Smooth muscle cell (in vitro differentiated cells): ENCODE measurements around the gene MBTPS1. TPM values are rescaled to one million over a fixed set of nuclear protein-coding genes. Genes with fewer than 3 reads are reported as not detected.

Source experiments
- DNase-seq: peaks from one replicate; lab custom pipeline; 2025; ENCODE audit not compliant: unreplicated experiment; lab: John Stamatoyannopoulos, UW
- H2AFZ ChIP-seq: fragments of 200-600 bp; sonication (generic); 2 replicates; pipeline ENCODE4 v1.6.0; 2016; ENCODE audit warnings: antibody characterized with exemption, low read depth, mild to moderate bottlenecking
- H3F3A ChIP-seq: fragments of 200-600 bp; sonication (generic); 2 replicates; pipeline ENCODE4 v1.6.0; 2017; ENCODE audit warnings: antibody characterized with exemption, low read depth
- H3K27ac ChIP-seq: fragments of 200-600 bp; sonication (generic); 2 replicates; pipeline ENCODE4 v1.5.1; 2016; ENCODE audit warnings: low read depth, mild to moderate bottlenecking
- H3K27me3 ChIP-seq: fragments of 200-600 bp; sonication (generic); 2 replicates; pipeline ENCODE4 v1.6.1; 2016; ENCODE audit warnings: low read depth, mild to moderate bottlenecking
- H3K36me3 ChIP-seq: fragments of 200-600 bp; sonication (generic); 2 replicates; pipeline ENCODE4 v1.5.1; 2016; ENCODE audit warnings: low read depth
- H3K4me1 ChIP-seq: fragments of 200-600 bp; sonication (generic); 2 replicates; pipeline ENCODE4 v1.5.1; 2016; ENCODE audit warnings: low read depth
- H3K4me2 ChIP-seq: fragments of 200-600 bp; sonication (generic); 2 replicates; pipeline ENCODE4 v1.6.0; 2016; ENCODE audit warnings: mild to moderate bottlenecking
- H3K4me3 ChIP-seq: fragments of 200-600 bp; sonication (generic); 2 replicates; pipeline ENCODE4 v1.5.1; 2016; ENCODE audit warnings: mild to moderate bottlenecking
- H3K79me2 ChIP-seq: fragments of 200-600 bp; sonication (generic); 2 replicates; pipeline ENCODE4 v1.6.0; 2016; ENCODE audit warnings: low read depth, mild to moderate bottlenecking
- H3K9ac ChIP-seq: fragments of 200-600 bp; sonication (generic); 2 replicates; pipeline ENCODE4 v1.6.0; 2016; ENCODE audit warnings: low read depth
- H3K9me3 ChIP-seq: fragments of 200-600 bp; sonication (generic); replicated peaks from 2 replicates; pipeline ENCODE4 v1.5.1; 2016; ENCODE audit warnings: low read depth
- H4K20me1 ChIP-seq: fragments of 200-600 bp; sonication (generic); 2 replicates; pipeline ENCODE4 v1.6.0; 2016; ENCODE audit warnings: low read depth
- CTCF ChIP-seq: fragments of 200-600 bp; sonication (generic); IDR thresholded peaks from 2 replicates; pipeline ENCODE4 v1.5.1; 2017; ENCODE audit warnings: borderline replicate concordance, mild to moderate bottlenecking, antibody characterized with exemption; ENCODE audit not compliant: insufficient read depth, poor library complexity, severe bottlenecking
- WGBS: methylation state at CpG from one replicate; pipeline ENCODE4 v1.1.7; 2016; ENCODE audit warnings: low lambda C conversion rate; 5-methylcytosine and 5-hydroxymethylcytosine counted together
- polyA plus RNA-seq: library from polyadenylated mRNA; unstranded; fragments of >200 nt; fragmentation: Nextera tagmentation; extraction: Ambion mirVana; gene quantifications from 2 replicates; pipeline ENCODE4 v1.2.1, GENCODE V29; 2016
- total RNA-seq: library from RNA; depleted of rRNA; stranded (reverse); fragments of >200 nt; gene quantifications from 2 replicates; pipeline ENCODE4 v1.2.3, GENCODE V29; 2014

MBTPS1 gene
- total and polyA plus RNA-seq, 2 experiments from 2014 or later, result 51.9 to 68.9 TPM

- no peak for DNase-seq
- Histone ChIP-seq H4K20me1 (peaks cover 4% of the 10 kb centered on the region), H3K9ac (no peak overlapping the region), H3K4me2 (no peak overlapping the region), H3F3A (no peaks in the 10 kb centered on the region), H3K27ac (no peak overlapping the region), H3K4me1 (no peaks in the 10 kb centered on the region), H3K36me3 (no peaks in the 10 kb centered on the region), H2AFZ (no peak overlapping the region), H3K79me2 (no peaks in the 10 kb centered on the region), H3K9me3 (no peaks in the 10 kb centered on the region), H3K4me3 (no peak overlapping the region), H3K27me3 (no peaks in the 10 kb centered on the region)
- WGBS, result 94% methylated on average over 15 of the region's 15 CpGs
- no peak for TF ChIP-seq CTCF
These were observed 27.9 kb downstream of the MBTPS1 start for GRCh38 chr16:84088695-84089395.

- Histone ChIP-seq H2AFZ (no peak overlapping the region), H3K4me1 (no peaks in the 10 kb centered on the region), H3K36me3 (no peaks in the 10 kb centered on the region), H3K9ac (no peak overlapping the region), H3K27me3 (no peaks in the 10 kb centered on the region), H3K79me2 (no peaks in the 10 kb centered on the region), H3F3A (no peaks in the 10 kb centered on the region), H4K20me1 (peaks cover 4% of the 10 kb centered on the region), H3K4me3 (no peak overlapping the region), H3K27ac (no peak overlapping the region), H3K4me2 (no peak overlapping the region), H3K9me3 (no peaks in the 10 kb centered on the region)
- TF ChIP-seq CTCF, result no peak
- WGBS, result 96% methylated on average over 11 of the region's 11 CpGs
- DNase-seq, result no peak
These were observed 29.1 kb downstream of the MBTPS1 start for GRCh38 chr16:84087466-84088151.

- H3K27me3 ChIP-seq, result no peaks in the 10 kb centered on the region
- H3K4me2 ChIP-seq, result no peak overlapping the region
- no peak overlapping the region for H3K9ac ChIP-seq
- TF ChIP-seq CTCF, result no peak
- no peaks in the 10 kb centered on the region for H3K9me3 ChIP-seq
- no peak overlapping the region for H3K4me3 ChIP-seq
- no peaks in the 10 kb centered on the region for H3K4me1 ChIP-seq
- 90% methylated on average over 12 of the region's 12 CpGs for WGBS
- peaks cover 4% of the 10 kb centered on the region for H4K20me1 ChIP-seq
- DNase-seq, result no peak
- H3K79me2 ChIP-seq, result no peaks in the 10 kb centered on the region
- H3K36me3 ChIP-seq, result no peaks in the 10 kb centered on the region
- no peak overlapping the region for H3K27ac ChIP-seq
- no peak overlapping the region for H2AFZ ChIP-seq
- no peaks in the 10 kb centered on the region for H3F3A ChIP-seq
These were observed 29.7 kb downstream of the MBTPS1 start for GRCh38 chr16:84087001-84087400.
